ENCODE data around the gene B4GALT5. TPM values are rescaled to one million over a fixed set of nuclear protein-coding genes. Genes with fewer than 3 reads are reported as not detected.
"Not testable (repeated sequence)": the region's sequence is repeated elsewhere in the genome, so short reads cannot be mapped to it uniquely, and the experiment has no call there.

B4GALT5 gene, protein sequence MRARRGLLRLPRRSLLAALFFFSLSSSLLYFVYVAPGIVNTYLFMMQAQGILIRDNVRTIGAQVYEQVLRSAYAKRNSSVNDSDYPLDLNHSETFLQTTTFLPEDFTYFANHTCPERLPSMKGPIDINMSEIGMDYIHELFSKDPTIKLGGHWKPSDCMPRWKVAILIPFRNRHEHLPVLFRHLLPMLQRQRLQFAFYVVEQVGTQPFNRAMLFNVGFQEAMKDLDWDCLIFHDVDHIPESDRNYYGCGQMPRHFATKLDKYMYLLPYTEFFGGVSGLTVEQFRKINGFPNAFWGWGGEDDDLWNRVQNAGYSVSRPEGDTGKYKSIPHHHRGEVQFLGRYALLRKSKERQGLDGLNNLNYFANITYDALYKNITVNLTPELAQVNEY
- total RNA-seq (2021) (61.7 and 63.1 TPM in 2 replicates), Bru-seq, nascent RNA (percentile 96 among the genes with signal in this experiment), BruChase-seq, experiment 1, labeled RNA remaining after a 2-hour chase (percentile 97 among the genes with signal in this experiment), BruChase-seq, experiment 2, labeled RNA remaining after a 6-hour chase (percentile 91 among the genes with signal in this experiment)
- long read RNA-seq, full-length matches to known transcripts, result 4 of 42 reads
- long read RNA-seq, partial matches to known transcripts, result 0 of 42 reads
- long read RNA-seq, other reads (novel, unspliced or antisense), result 38 of 42 reads

DNA sequence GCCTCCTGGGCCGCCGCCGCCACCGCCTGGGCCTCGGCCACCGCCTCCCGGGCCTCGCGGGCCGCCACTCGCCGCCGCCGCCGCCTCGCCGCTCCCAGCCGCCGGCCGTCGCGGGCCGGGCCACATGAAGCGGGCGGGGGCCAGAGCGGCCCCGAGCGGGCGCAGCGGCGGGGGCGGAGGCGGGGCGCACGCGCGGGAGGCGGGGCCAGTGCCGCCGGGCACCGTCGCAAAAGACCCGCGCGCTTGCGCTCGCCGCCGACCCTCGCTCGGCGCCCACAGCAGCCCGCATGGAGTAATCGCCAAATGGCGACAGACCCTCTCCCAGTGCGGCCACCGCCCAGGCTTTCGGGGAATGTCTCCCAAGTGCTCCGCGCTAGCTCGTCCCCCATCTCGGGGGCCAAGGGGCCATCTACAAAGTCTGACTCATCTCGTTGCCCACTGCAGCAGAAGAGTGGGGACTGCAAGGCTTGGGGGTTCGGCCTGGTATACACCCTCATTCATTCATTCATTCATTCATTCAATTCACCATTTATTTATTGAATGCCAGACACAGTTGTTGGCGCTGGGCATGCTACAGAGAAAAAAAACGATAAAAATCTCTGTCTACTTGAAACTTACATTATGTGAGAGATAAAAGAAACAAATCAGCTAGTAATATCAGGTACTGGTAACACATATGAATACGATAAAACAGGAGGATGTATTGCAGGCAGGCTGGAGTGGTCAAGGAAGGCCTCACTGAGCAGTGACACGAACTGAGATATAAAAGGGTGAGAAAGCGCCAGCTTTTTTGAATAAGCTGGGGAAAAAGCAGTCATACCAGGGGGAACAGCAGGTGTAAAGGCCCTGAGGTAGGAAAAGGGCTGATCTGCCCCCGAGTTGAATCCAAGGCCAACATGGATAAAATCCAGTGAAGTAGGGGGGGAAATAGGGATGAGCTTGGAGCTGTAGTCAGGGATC lies at the start of gene B4GALT5:
Gene B4GALT5, minus strand, starts transcription at position 126 of the 960 bp plus-strand sequence. CDS start 188 bp downstream, outside the sequence.
- peaks cover 60% of the 10 kb centered on the region for H3K79me2 ChIP-seq (ENCODE audit: low read depth)
- H3K4me3 ChIP-seq, result peak within 1 kb of the TSS; percentile 86
- peak within 1 kb of the TSS; percentile 83 for H2AFZ ChIP-seq
- TSS peak; percentile 62 for BruUV-seq (replicated peaks)
- H3K27ac ChIP-seq, result peak within 1 kb of the TSS; percentile 84
- CTCF ChIA-PET, result no interaction called here
- H4K20me1 ChIP-seq (ENCODE audit: insufficient read depth), result peaks cover 24% of the 10 kb centered on the region
- peaks cover 51% of the 10 kb centered on the region; the same call in 1 of the 2 replicates for H3F3A ChIP-seq (ENCODE audit: insufficient read depth, low read depth)
- no peaks in the 10 kb centered on the region for H3K9me2 ChIP-seq (ENCODE audit: insufficient read depth)
- intact Hi-C loops (cut with micrococcal nuclease; ENCODE audit: unreplicated experiment), result loop anchor here (1.0 to 5.0 kb wide), 3 partner anchors 33 to 102 kb away; no protein-coding TSS in a partner anchor
- TF ChIP-seq CTCF (conservative IDR thresholded peaks at IDR 0.05) (no peak), EZH2 (IDR thresholded peaks at IDR 0.05; ENCODE audit: low read depth) (no peak)
- H3K9me3 ChIP-seq (ENCODE audit: insufficient read depth, low read depth), result no peaks in the 10 kb centered on the region
- H3K4me2 ChIP-seq, result peak within 1 kb of the TSS; percentile 96
- H3K27me3 ChIP-seq (ENCODE audit: insufficient read depth, low read depth), result no peaks in the 10 kb centered on the region
- peaks cover 62% of the 10 kb centered on the region for H3K4me1 ChIP-seq (replicated peaks; ENCODE audit: insufficient read depth)
- peak in 1 of 2 experiments; percentile 80 for DNase-seq
- peaks cover 23% of the 10 kb centered on the region for H3K36me3 ChIP-seq (ENCODE audit: low read depth)
- POLR2A ChIA-PET (ENCODE audit: unreplicated experiment), result interaction anchor here (0.6 to 0.8 kb wide), 3 partner anchors 27 to 439 kb away, joined by 4 to 8 read pairs (median 7); partner anchors contain the start of gene PEDS1

GRCh38 chr20:49762940-49763766 lies 49.5 kb upstream of the B4GALT5 start:
- no peaks in the 10 kb centered on the region for H3K36me3 ChIP-seq (ENCODE audit: low read depth)
- BruUV-seq (replicated peaks), result no TSS peak
- H3K4me1 ChIP-seq (replicated peaks; ENCODE audit: insufficient read depth), result peaks cover 74% of the 10 kb centered on the region
- H3K4me2 ChIP-seq, result peak overlapping the region; percentile 39
- peaks cover 13% of the 10 kb centered on the region; the same call in 1 of the 2 replicates for H3K79me2 ChIP-seq (ENCODE audit: low read depth)
- peak; percentile 53 to 95 for DNase-seq
- H3K9me2 ChIP-seq (ENCODE audit: insufficient read depth), result no peaks in the 10 kb centered on the region
- H3K27me3 ChIP-seq (ENCODE audit: insufficient read depth, low read depth), result no peaks in the 10 kb centered on the region
- ChIA-PET CTCF (interaction anchor here (0.7 kb wide), 1 partner anchor 75 kb away, joined by 3 read pairs; no protein-coding TSS in a partner anchor), POLR2A (ENCODE audit: unreplicated experiment) (interaction anchor here (0.5 to 0.7 kb wide), 5 partner anchors 10 to 303 kb away, joined by 3 to 5 read pairs (median 4); no protein-coding TSS in a partner anchor)
- intact Hi-C loops (cut with micrococcal nuclease; ENCODE audit: unreplicated experiment), result loop anchor here (10.0 kb wide), 1 partner anchor 322 kb away; no protein-coding TSS in a partner anchor
- no peaks in the 10 kb centered on the region for H4K20me1 ChIP-seq (ENCODE audit: insufficient read depth)
- peak overlapping the region; percentile 96 for H3K27ac ChIP-seq
- TF ChIP-seq CTCF (conservative IDR thresholded peaks at IDR 0.05), result no peak
- no peak for TF ChIP-seq EZH2 (IDR thresholded peaks at IDR 0.05; ENCODE audit: low read depth)
- no peaks in the 10 kb centered on the region for H3K9me3 ChIP-seq (ENCODE audit: insufficient read depth, low read depth)
- peak overlapping the region; percentile 32; the same call in 1 of the 2 replicates for H2AFZ ChIP-seq
- H3F3A ChIP-seq (ENCODE audit: insufficient read depth, low read depth), result peaks cover 52% of the 10 kb centered on the region
- no peak overlapping the region for H3K4me3 ChIP-seq

DNA sequence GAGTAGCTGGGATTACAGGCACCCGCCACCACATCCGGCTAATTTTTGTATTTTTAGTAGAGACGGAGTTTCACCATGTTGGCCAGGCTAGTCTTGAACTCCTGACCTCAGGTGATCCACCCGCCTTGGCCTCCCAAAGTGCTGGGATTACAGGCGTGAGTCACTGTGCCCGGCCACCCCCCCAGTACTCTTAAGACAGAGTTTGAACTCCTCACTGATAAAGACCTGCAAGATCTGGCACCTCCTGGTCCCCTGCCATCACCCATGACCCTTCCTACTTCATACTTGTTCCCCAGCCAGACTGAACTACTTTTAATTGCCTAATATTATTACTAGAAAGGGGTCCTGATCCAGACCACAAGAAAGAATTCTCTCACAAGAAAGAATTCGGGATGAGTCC lies 48.2 kb upstream of the B4GALT5 start:
- POLR2A ChIA-PET (ENCODE audit: unreplicated experiment), result interaction anchor here (0.9 kb wide), 1 partner anchor 40 kb away, joined by 4 read pairs; no protein-coding TSS in a partner anchor
- DNase-seq; H3K27ac ChIP-seq; H3K9me2 ChIP-seq (ENCODE audit: insufficient read depth); H3K4me2 ChIP-seq; CTCF ChIA-PET; H3K4me3 ChIP-seq; BruUV-seq (replicated peaks); H3K27me3 ChIP-seq (ENCODE audit: insufficient read depth, low read depth); H3K36me3 ChIP-seq (ENCODE audit: low read depth); H4K20me1 ChIP-seq (ENCODE audit: insufficient read depth); H3K79me2 ChIP-seq (ENCODE audit: low read depth); H2AFZ ChIP-seq; H3K9me3 ChIP-seq (ENCODE audit: insufficient read depth, low read depth): not testable (repeated sequence)
- intact Hi-C loops (cut with micrococcal nuclease; ENCODE audit: unreplicated experiment), result loop anchor here (10.0 kb wide), 1 partner anchor 323 kb away; no protein-coding TSS in a partner anchor
- H3F3A ChIP-seq (ENCODE audit: insufficient read depth, low read depth), result peaks cover 40% of the 10 kb centered on the region
- H3K4me1 ChIP-seq (replicated peaks; ENCODE audit: insufficient read depth), result peaks cover 62% of the 10 kb centered on the region

All from PC-9 (cell line).